Mesothelial cell of epicardium (in vitro differentiated cells): ENCODE measurements around the gene FSIP1. TPM values are rescaled to one million over a fixed set of nuclear protein-coding genes. Genes with fewer than 3 reads are reported as not detected.

Experiments
- DNase-seq, 2 experiments: peaks; one replicate each; pipeline ENCODE4 v3.0.0; 2021; ENCODE audit warnings: low spot score in 2 of 2; ENCODE audit not compliant: unreplicated experiment in 2 of 2
- H3K27ac Mint-ChIP-seq: 2 replicates; pipeline ENCODE4 v1.8.0; 2021; ENCODE audit warnings: mixed read lengths
- H3K27me3 Mint-ChIP-seq: 2 replicates; pipeline ENCODE4 v1.8.0; 2021; ENCODE audit warnings: low read depth, mixed read lengths
- H3K36me3 Mint-ChIP-seq: 2 replicates; pipeline ENCODE4 v1.8.0; 2021; ENCODE audit warnings: mixed read lengths
- H3K4me1 Mint-ChIP-seq: 2 replicates; pipeline ENCODE4 v1.8.0; 2021; ENCODE audit warnings: mixed read lengths
- H3K4me3 Mint-ChIP-seq: 2 replicates; pipeline ENCODE4 v1.8.0; 2021; ENCODE audit warnings: mild to moderate bottlenecking, moderate library complexity, mixed read lengths
- H3K9me3 Mint-ChIP-seq: 2 replicates; pipeline ENCODE4 v1.8.0; 2021; ENCODE audit warnings: mixed read lengths
- total RNA-seq: library from RNA; stranded (reverse); gene quantifications from 3 replicates; pipeline ENCODE4 v1.2.1, GENCODE V29; 2021
- TF ChIP-seq, protein P1 (sequence below): fragments of 200-600 bp; sonication (generic); IDR thresholded peaks from one replicate; pipeline ENCODE4 v1.5.0; 2021; ENCODE audit warnings: antibody characterized with exemption; ENCODE audit not compliant: unreplicated experiment

The FSIP1 gene
- total RNA-seq, 1 donor from 2014 or later, result 0.74 TPM

DNA sequence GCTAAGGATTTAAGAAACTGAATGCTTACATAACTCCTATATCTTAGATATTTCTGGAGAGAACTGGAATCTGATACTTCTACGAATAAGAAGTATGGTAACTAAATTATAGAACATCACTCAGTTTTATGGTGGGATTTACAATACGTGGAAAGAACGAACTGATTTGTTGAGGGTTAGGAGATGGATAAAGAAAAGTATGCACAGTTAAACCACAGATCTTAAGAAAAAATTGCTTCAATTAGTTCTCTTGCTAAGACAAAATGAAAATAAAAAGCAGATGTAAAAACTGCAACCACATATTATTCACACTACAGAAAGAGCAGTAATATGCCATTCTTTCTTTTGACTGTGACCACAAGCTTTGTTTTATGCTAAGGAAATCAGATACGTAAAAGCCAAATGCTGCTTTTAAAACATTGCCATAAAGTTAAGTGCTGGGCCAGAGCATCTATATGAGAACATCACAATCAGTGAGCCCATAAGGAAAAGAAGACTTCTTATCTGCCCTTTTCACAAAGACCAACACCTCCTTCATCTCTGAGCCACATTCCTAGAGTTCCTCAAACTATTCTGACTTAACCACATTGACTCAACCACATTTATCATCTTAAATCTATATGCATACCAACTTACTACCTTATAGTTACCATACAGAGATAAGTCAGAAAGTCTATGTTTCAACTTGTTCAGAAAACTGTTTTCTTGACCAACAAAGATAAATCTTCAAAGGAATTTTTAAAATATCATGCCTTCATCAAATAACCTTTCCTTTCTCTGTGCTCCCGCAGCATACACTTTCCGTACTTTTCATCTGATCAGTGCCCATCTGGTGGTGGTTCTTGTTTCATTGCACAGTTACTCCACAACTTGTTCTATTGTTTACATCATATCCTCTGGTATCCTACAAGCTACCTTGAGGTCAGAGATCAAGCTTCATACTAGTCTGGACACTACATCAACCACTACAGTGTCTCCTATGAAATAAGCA is 61.7 kb downstream of the FSIP1 start:
- Mint-ChIP-seq H3K4me3 (no peak overlapping the region), H3K9me3 (no peaks in the 10 kb centered on the region), H3K27me3 (no peaks in the 10 kb centered on the region), H3K27ac (peak overlapping the region; percentile 61), H3K4me1 (peaks cover 42% of the 10 kb centered on the region), H3K36me3 (no peaks in the 10 kb centered on the region)
- no peak for DNase-seq
- TF ChIP-seq, protein P1, sequence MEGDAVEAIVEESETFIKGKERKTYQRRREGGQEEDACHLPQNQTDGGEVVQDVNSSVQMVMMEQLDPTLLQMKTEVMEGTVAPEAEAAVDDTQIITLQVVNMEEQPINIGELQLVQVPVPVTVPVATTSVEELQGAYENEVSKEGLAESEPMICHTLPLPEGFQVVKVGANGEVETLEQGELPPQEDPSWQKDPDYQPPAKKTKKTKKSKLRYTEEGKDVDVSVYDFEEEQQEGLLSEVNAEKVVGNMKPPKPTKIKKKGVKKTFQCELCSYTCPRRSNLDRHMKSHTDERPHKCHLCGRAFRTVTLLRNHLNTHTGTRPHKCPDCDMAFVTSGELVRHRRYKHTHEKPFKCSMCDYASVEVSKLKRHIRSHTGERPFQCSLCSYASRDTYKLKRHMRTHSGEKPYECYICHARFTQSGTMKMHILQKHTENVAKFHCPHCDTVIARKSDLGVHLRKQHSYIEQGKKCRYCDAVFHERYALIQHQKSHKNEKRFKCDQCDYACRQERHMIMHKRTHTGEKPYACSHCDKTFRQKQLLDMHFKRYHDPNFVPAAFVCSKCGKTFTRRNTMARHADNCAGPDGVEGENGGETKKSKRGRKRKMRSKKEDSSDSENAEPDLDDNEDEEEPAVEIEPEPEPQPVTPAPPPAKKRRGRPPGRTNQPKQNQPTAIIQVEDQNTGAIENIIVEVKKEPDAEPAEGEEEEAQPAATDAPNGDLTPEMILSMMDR, result no peak

DNA sequence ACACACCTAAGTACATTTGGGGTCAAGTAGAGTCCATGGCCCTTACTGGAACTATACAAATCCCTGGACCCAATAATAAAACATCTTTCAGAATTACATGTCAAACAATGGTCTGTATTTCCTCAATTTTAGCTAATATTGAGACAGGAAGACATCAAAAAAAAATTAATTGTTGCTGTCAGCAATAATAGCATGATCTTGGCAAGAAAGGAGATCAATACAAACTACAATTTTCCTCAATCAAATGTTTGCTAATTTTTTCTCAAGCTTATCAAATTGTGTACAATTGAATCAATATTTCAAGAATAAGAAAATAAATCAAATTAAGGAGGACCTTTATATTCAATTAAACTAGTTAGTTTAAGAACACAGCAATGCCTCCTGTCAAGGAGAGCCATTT is 62.6 kb downstream of the FSIP1 start:
- Mint-ChIP-seq H3K4me1 (peaks cover 42% of the 10 kb centered on the region), H3K27ac (peak overlapping the region; percentile 61), H3K36me3 (no peaks in the 10 kb centered on the region), H3K27me3 (no peaks in the 10 kb centered on the region), H3K4me3 (no peak overlapping the region), H3K9me3 (no peaks in the 10 kb centered on the region)
- TF ChIP-seq, protein P1, result no peak
- no peak for DNase-seq

DNA sequence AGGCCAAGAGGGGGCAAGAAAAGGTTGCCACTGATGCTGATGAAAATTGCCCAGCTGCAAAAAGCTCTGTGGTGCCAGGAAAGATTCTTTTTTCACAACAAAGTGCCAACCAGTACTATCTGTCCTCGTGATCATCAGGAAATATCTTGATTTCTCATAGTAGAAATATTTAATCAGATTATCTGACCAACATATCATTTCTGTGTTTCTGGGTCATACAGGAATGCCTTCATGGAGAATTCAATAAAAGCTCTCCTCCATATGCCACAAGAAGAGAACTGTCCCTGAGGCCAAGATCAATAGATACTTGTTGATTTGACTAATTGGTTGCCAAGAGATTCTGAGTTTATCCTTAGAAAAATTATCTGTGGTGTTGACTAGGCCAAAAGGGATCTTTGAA is 63.5 kb downstream of the FSIP1 start:
- Mint-ChIP-seq H3K36me3 (no peaks in the 10 kb centered on the region), H3K4me1 (peaks cover 43% of the 10 kb centered on the region), H3K4me3 (no peak overlapping the region), H3K27me3 (no peaks in the 10 kb centered on the region), H3K9me3 (no peaks in the 10 kb centered on the region), H3K27ac (peak overlapping the region; percentile 61)
- no peak for DNase-seq
- TF ChIP-seq, protein P1, result no peak

DNA sequence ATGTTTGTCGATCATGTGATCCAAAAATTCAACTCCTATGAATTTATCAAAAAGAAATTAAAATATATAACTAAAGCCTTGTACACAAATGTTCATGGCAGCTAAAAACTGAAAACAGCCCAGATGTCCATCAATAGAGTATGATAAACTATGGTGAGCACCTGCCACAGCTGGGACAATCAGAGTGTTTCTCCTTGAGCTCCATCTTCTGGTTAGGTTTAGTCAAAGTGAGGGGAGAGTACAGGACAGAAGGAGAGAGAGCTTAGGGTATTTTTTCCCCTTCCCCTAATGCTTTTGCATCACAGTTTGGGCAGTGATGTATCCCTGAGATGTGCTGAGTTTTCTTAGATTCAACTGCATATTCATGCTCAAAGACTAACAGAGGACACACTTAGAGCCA is 65.5 kb downstream of the FSIP1 start:
- TF ChIP-seq, protein P1, result no peak
- Mint-ChIP-seq H3K27ac (no peak overlapping the region), H3K4me1 (peaks cover 35% of the 10 kb centered on the region), H3K9me3 (no peaks in the 10 kb centered on the region), H3K27me3 (no peaks in the 10 kb centered on the region), H3K36me3 (no peaks in the 10 kb centered on the region), H3K4me3 (no peak overlapping the region)
- no peak for DNase-seq

DNA sequence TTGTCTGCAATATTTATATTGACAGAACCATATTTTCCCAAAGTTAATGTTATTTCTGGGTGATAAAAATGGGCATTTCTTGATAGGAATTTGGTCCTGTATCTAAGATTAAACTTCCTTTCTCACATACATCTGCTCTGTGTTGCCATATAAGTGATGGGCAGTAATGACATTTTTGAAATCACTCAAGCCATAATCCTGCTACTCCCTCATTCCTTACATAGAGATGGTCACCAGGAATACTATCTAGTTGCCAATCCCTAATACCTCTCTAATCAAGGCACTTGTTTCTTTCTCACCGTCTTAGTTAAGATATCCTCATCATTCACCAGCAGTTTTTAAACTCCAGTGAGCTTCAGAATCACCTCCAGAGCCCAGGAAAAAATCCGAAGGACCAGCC is 68.4 kb downstream of the FSIP1 start:
- DNase-seq, result no peak
- TF ChIP-seq, protein P1, result no peak
- H3K9me3 Mint-ChIP-seq, result peaks cover 13% of the 10 kb centered on the region
- no peak overlapping the region for H3K4me3 Mint-ChIP-seq
- H3K27me3 Mint-ChIP-seq, result no peaks in the 10 kb centered on the region
- H3K36me3 Mint-ChIP-seq, result peaks cover 5% of the 10 kb centered on the region
- peaks cover 7% of the 10 kb centered on the region for H3K4me1 Mint-ChIP-seq
- H3K27ac Mint-ChIP-seq, result no peak overlapping the region
